ENCODE measurements around the gene ZDHHC14. TPM values are rescaled to one million over a fixed set of nuclear protein-coding genes. Genes with fewer than 3 reads are reported as not detected.

ZDHHC14 gene
- total and polyA plus RNA-seq, 2 of the 8 experiments (the other 6 are each of a cell fraction or from before 2014, with no cell fraction given) = 2.9 to 5.3 TPM

DNA sequence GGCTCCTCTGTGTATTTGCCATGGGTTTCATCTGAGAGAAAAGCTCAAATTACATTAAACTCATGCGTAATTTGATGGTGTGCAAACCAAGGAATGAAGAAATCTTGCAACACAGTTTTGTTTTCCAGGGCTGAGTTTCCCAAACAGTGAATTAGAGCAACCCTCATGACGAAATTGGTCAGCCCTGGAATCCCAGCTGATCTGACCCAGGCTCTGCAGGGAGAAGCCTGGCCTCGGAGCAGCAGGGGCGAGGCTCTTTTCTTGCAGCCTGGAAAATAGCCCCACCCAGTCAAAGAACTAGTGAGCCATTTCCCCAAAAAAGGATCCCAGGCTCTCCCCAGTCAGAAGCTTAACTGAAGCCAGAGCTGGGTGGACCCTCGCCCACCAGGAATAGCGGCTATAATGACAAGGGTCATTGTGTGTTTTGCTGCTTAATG is 334.8 kb downstream of the ZDHHC14 start (continued):
- TF ChIP-seq BCL11A (IDR thresholded peaks at IDR 0.05; ENCODE audit: low read depth in 2 of 2, low read length in 2 of 2) (no peak), HDAC6 (IDR thresholded peaks at IDR 0.05; ENCODE audit: low read depth, low read length) (no peak), SUZ12 (IDR thresholded peaks at IDR 0.05; ENCODE audit: low read length) (no peak), RFX5 (IDR thresholded peaks at IDR 0.05; ENCODE audit: borderline replicate concordance, low read depth, low read length) (no peak), CHD1 (IDR thresholded peaks at IDR 0.05; ENCODE audit: low read depth, low read length) (no peak), CTBP2 (IDR thresholded peaks at IDR 0.05; ENCODE audit: borderline replicate concordance, insufficient read depth, insufficient read length, low read length) (no peak), KDM1A (IDR thresholded peaks at IDR 0.05; ENCODE audit: borderline replicate concordance, low read length) (no peak), RAD21 (IDR thresholded peaks at IDR 0.05 in 1 of 2, conservative IDR thresholded peaks at IDR 0.05 in 1 of 2; ENCODE audit: low read depth in 2 of 2, low read length in 2 of 2) (no peak), NANOG (IDR thresholded peaks at IDR 0.05; ENCODE audit: insufficient read depth, low read depth, low read length, poor library complexity, severe bottlenecking) (no peak)
